ENCODE measurements around the gene TESK2.

GRCh38 chr1:45516036-45516435, 25.1 kb upstream of the TESK2 start:
- TF ChIP-seq CTCF (IDR thresholded peaks at IDR 0.05; ENCODE audit: control extremely low read depth in 1 of 3, insufficient read depth in 1 of 3, low read depth in 1 of 3, low read length in 3 of 3) = no peak
- no peak for TF ChIP-seq POLR2AphosphoS5 (IDR thresholded peaks at IDR 0.05; ENCODE audit: low read depth, low read length)
- TF ChIP-seq SIN3A (conservative IDR thresholded peaks at IDR 0.05 in 1 of 2, IDR thresholded peaks at IDR 0.05 in 1 of 2; ENCODE audit: low read depth in 1 of 2, low read length in 2 of 2) = no peak
- no peak for TF ChIP-seq POLR2A (IDR thresholded peaks at IDR 0.05; ENCODE audit: control extremely low read depth in 1 of 2, low read depth in 2 of 2, low read length in 2 of 2)
- no peak for TF ChIP-seq SP1 (IDR thresholded peaks at IDR 0.05; ENCODE audit: low read depth, low read length)
- no peak for TF ChIP-seq PHF8 (conservative IDR thresholded peaks at IDR 0.05; ENCODE audit: low read depth, low read length)
- no peak for TF ChIP-seq KDM1A (IDR thresholded peaks at IDR 0.05; ENCODE audit: borderline replicate concordance, low read length)
- no peak for TF ChIP-seq CHD2 (IDR thresholded peaks at IDR 0.05; ENCODE audit: low read length)
- no peak for TF ChIP-seq TCF12 (IDR thresholded peaks at IDR 0.05; ENCODE audit: low read depth, low read length)
- TF ChIP-seq RAD21 (IDR thresholded peaks at IDR 0.05 in 1 of 2, conservative IDR thresholded peaks at IDR 0.05 in 1 of 2; ENCODE audit: low read depth in 2 of 2, low read length in 2 of 2) = no peak
- TF ChIP-seq SP4 (IDR thresholded peaks at IDR 0.05; ENCODE audit: low read length) = no peak
- no peak for TF ChIP-seq SRF (IDR thresholded peaks at IDR 0.05; ENCODE audit: low read depth, low read length)
- no peak for TF ChIP-seq JUND (IDR thresholded peaks at IDR 0.05; ENCODE audit: low read length)
- no peak for TF ChIP-seq EZH2 (IDR thresholded peaks at IDR 0.05; ENCODE audit: low read depth, low read length, severe bottlenecking)
